IMR-90 (cell line): ENCODE measurements around the gene KCTD12. TPM values are rescaled to one million over a fixed set of nuclear protein-coding genes. Genes with fewer than 3 reads are reported as not detected.

Experiments
- ATAC-seq: fragments of 200-7000 bp; cut with Tn5 transposase; 2 replicates; pipeline ENCODE4 v1.9.1; 2020; ENCODE audit warnings: low read depth, mild to moderate bottlenecking, moderate library complexity
- BruUV-seq: library from RNA; stranded (reverse); fragments of 400-500 nt; replicated peaks from 2 replicates; lab custom pipeline; 2021; lab: Mats Ljungman, UMichigan
- CTCF ChIA-PET: fragments of 300-600 bp; formaldehyde crosslinking; extraction: SDS; loops from one replicate; lab custom pipeline; 2021; ENCODE audit warnings: antibody characterized with exemption; lab: Yijun Ruan, JAX
- POLR2A ChIA-PET: fragments of 300-600 bp; sonication (Branson Sonifier 250); formaldehyde crosslinking; loops from one replicate; lab custom pipeline; 2022; ENCODE audit warnings: antibody characterized with exemption; ENCODE audit not compliant: unreplicated experiment; lab: Charles Lee
- DNase-seq: peaks from one replicate; pipeline ENCODE4 v3.0.0; 2013
- H2AFZ ChIP-seq: replicated peaks from 2 replicates; pipeline ENCODE3; 2013; ENCODE audit warnings: low read length, mild to moderate bottlenecking; ENCODE audit not compliant: poor library complexity
- H2AK5ac ChIP-seq: 2 replicates; pipeline ENCODE4 v1.6.1; 2013; ENCODE audit warnings: low read depth, low read length, inconsistent platforms
- H2AK9ac ChIP-seq: replicated peaks from 2 replicates; pipeline ENCODE3; 2013; ENCODE audit warnings: mild to moderate bottlenecking, low read depth, low read length, moderate library complexity; ENCODE audit not compliant: poor library complexity
- H2BK120ac ChIP-seq: 2 replicates; pipeline ENCODE4 v1.6.1; 2013; ENCODE audit warnings: low read depth, low read length, inconsistent platforms
- H2BK15ac ChIP-seq: 3 replicates; pipeline ENCODE4 v1.6.1; 2013; ENCODE audit warnings: low read depth, low read length, inconsistent platforms
- H2BK20ac ChIP-seq: 2 replicates; pipeline ENCODE4 v1.6.1; 2013; ENCODE audit warnings: low read depth, mild to moderate bottlenecking, inconsistent platforms, low read length, moderate library complexity
- H2BK5ac ChIP-seq: 2 replicates; pipeline ENCODE4 v1.6.1; 2013; ENCODE audit warnings: mild to moderate bottlenecking, low read depth, low read length, inconsistent platforms; ENCODE audit not compliant: poor library complexity, severe bottlenecking
- H3K14ac ChIP-seq: replicated peaks from 2 replicates; pipeline ENCODE4 v1.6.1; 2013; ENCODE audit warnings: low read depth, low read length, inconsistent platforms
- H3K18ac ChIP-seq: 2 replicates; pipeline ENCODE4 v1.6.1; 2013; ENCODE audit warnings: low read depth, low read length, control low read depth
- H3K23ac ChIP-seq: 2 replicates; pipeline ENCODE4 v1.6.1; 2013; ENCODE audit warnings: low read depth, low read length, inconsistent platforms
- H3K27ac ChIP-seq: 2 replicates; pipeline ENCODE4 v1.5.1; 2013; ENCODE audit warnings: mild to moderate bottlenecking, control low read depth, low read length; ENCODE audit not compliant: insufficient read depth
- H3K27me3 ChIP-seq: 2 replicates; pipeline ENCODE4 v1.6.1; 2013; ENCODE audit warnings: low read length; ENCODE audit not compliant: control insufficient read depth, insufficient read depth
- H3K36me3 ChIP-seq: 2 replicates; pipeline ENCODE4 v1.6.1; 2013; ENCODE audit warnings: low read length, mixed read lengths; ENCODE audit not compliant: control insufficient read depth, insufficient read depth
- H3K4ac ChIP-seq: 2 replicates; pipeline ENCODE4 v1.6.1; 2013; ENCODE audit warnings: low read depth, low read length, inconsistent platforms
- H3K4me1 ChIP-seq: 2 replicates; pipeline ENCODE4 v1.6.1; 2013; ENCODE audit warnings: low read length, mixed read lengths; ENCODE audit not compliant: control insufficient read depth, insufficient read depth
- H3K4me2 ChIP-seq: 2 replicates; pipeline ENCODE4 v1.6.1; 2013; ENCODE audit warnings: low read depth, mild to moderate bottlenecking, control low read depth, low read length, moderate library complexity
- H3K4me3 ChIP-seq: 2 replicates; pipeline ENCODE4 v1.5.1; 2013; ENCODE audit warnings: low read depth, mild to moderate bottlenecking, control low read depth, low read length, moderate library complexity; ENCODE audit not compliant: insufficient read depth
- H3K56ac ChIP-seq: 2 replicates; pipeline ENCODE4 v1.6.1; 2013; ENCODE audit warnings: low read length, inconsistent platforms; ENCODE audit not compliant: insufficient read depth; ENCODE audit errors: extremely low read depth
- H3K79me1 ChIP-seq, 2 experiments: 2 replicates each; pipeline ENCODE4 v1.6.1; 2013; ENCODE audit warnings: low read length in 2 of 2, inconsistent platforms in 1 of 2, low read depth in 1 of 2
- H3K9ac ChIP-seq: 2 replicates; pipeline ENCODE4 v1.6.1; 2013; ENCODE audit warnings: low read depth, low read length, control low read depth
- H3K9me1 ChIP-seq: 2 replicates; pipeline ENCODE4 v1.6.1; 2013; ENCODE audit warnings: low read length, inconsistent platforms; ENCODE audit not compliant: insufficient read depth
- H3K9me3 ChIP-seq: 2 replicates; pipeline ENCODE4 v1.6.1; 2013; ENCODE audit warnings: low read length; ENCODE audit not compliant: control insufficient read depth, insufficient read depth
- H4K20me1 ChIP-seq: 2 replicates; pipeline ENCODE4 v1.6.1; 2013; ENCODE audit warnings: low read length, inconsistent platforms; ENCODE audit not compliant: insufficient read depth
- H4K5ac ChIP-seq: 2 replicates; pipeline ENCODE4 v1.6.1; 2013; ENCODE audit warnings: mild to moderate bottlenecking, low read depth, low read length, control low read depth
- H4K8ac ChIP-seq, 2 experiments: 2 replicates each; pipeline ENCODE4 v1.6.1; 2013; ENCODE audit warnings: low read depth in 2 of 2, low read length in 2 of 2, control low read depth in 1 of 2, inconsistent platforms in 1 of 2
- H4K91ac ChIP-seq: 2 replicates; pipeline ENCODE4 v1.6.1; 2013; ENCODE audit warnings: low read depth, low read length, inconsistent platforms; ENCODE audit not compliant: insufficient read depth
- BHLHE40 ChIP-seq: fragments of 150-350 bp; IDR thresholded peaks from 2 replicates; pipeline ENCODE4 v1.6.1; 2016; ENCODE audit warnings: mild to moderate bottlenecking, low read depth, low read length
- CEBPB ChIP-seq: IDR thresholded peaks from 2 replicates; pipeline ENCODE4 v1.6.1; 2012; ENCODE audit warnings: low read depth, low read length, improper control_type of control experiment
- CHD1 ChIP-seq: IDR thresholded peaks from 2 replicates; pipeline ENCODE4 v1.6.1; 2012; ENCODE audit warnings: low read depth, low read length, improper control_type of control experiment
- FOS ChIP-seq: fragments of 150-350 bp; IDR thresholded peaks from 2 replicates; pipeline ENCODE4 v1.6.1; 2016; ENCODE audit warnings: low read depth, low read length
- MAFK ChIP-seq: IDR thresholded peaks from 2 replicates; pipeline ENCODE4 v1.6.1; 2012; ENCODE audit warnings: low read depth, low read length, improper control_type of control experiment
- MAZ ChIP-seq: IDR thresholded peaks from 2 replicates; pipeline ENCODE4 v1.6.1; 2012; ENCODE audit warnings: low read depth, mild to moderate bottlenecking, low read length, improper control_type of control experiment, moderate library complexity, borderline replicate concordance
- MXI1 ChIP-seq: IDR thresholded peaks from 2 replicates; pipeline ENCODE4 v1.6.1; 2012; ENCODE audit warnings: low read depth, mild to moderate bottlenecking, low read length, moderate library complexity, borderline replicate concordance
- NFE2L2 ChIP-seq: fragments of 150-350 bp; IDR thresholded peaks from 2 replicates; pipeline ENCODE4 v1.6.1; 2016; ENCODE audit warnings: low read depth, mild to moderate bottlenecking, low read length
- POLR2A ChIP-seq: IDR thresholded peaks from 2 replicates; pipeline ENCODE4 v1.6.1; 2012; ENCODE audit warnings: mild to moderate bottlenecking, low read depth, low read length
- RAD21 ChIP-seq: IDR thresholded peaks from 2 replicates; pipeline ENCODE4 v1.6.1; 2012; ENCODE audit warnings: low read length, improper control_type of control experiment
- RCOR1 ChIP-seq: IDR thresholded peaks from 2 replicates; pipeline ENCODE4 v1.6.1; 2012; ENCODE audit warnings: mild to moderate bottlenecking, low read length, improper control_type of control experiment; ENCODE audit not compliant: insufficient replicate concordance
- RFX5 ChIP-seq: IDR thresholded peaks from 2 replicates; pipeline ENCODE4 v1.8.0; 2012; ENCODE audit warnings: low read depth, mild to moderate bottlenecking, low read length, moderate library complexity
- SMC3 ChIP-seq: fragments of 150-350 bp; IDR thresholded peaks from 2 replicates; pipeline ENCODE4 v1.6.1; 2016; ENCODE audit warnings: low read depth, mild to moderate bottlenecking, antibody characterized with exemption, low read length, moderate library complexity
- WGBS, 2 experiments: methylation state at CpG; one replicate each; pipeline versions ENCODE4 v1.1.5 to v1.1.7; 2013; ENCODE audit warnings: missing lambda C conversion rate in 2 of 2; ENCODE audit not compliant: insufficient read length in 1 of 2; ENCODE audit errors: extremely low coverage in 2 of 2; 5-methylcytosine and 5-hydroxymethylcytosine counted together
- dilution Hi-C: fragments of 300-500 bp; cut with HindIII; formaldehyde crosslinking; loops from one replicate; pipeline ENCODE4 v1.14.3; 2018; ENCODE audit warnings: low sequenced_read_pairs; ENCODE audit not compliant: unreplicated experiment
- in situ Hi-C: fragments of 300-500 bp; cut with MboI; formaldehyde crosslinking; loops from 3 replicates; pipeline ENCODE4 v1.14.3; 2019; ENCODE audit warnings: low sequenced_read_pairs, inconsistent platforms, mixed read lengths
- intact Hi-C: fragments of 100-400 bp; cut with micrococcal nuclease; formaldehyde crosslinking; loops from 2 replicates; pipeline ENCODE4 v1.10.0; 2022
- polyA plus RNA-seq, 3 experiments: library from polyadenylated mRNA; depleted of rRNA; stranded (reverse); fragments of >200 nt; gene quantifications; 2 replicates each; pipeline ENCODE4 v1.2.3, GENCODE V29; 2012; ENCODE audit warnings: low replicate concordance in 1 of 3
- total RNA-seq: library from RNA; depleted of rRNA; stranded (reverse); fragments of >200 nt; gene quantifications from 2 replicates; pipeline ENCODE4 v1.2.3, GENCODE V29; 2012
- TF ChIP-seq, protein P1 (sequence below): fragments of 150-350 bp; IDR thresholded peaks from 2 replicates; pipeline ENCODE4 v1.6.1; 2017; ENCODE audit warnings: mild to moderate bottlenecking, antibody characterized with exemption, low read length, low read depth
- TF ChIP-seq, protein P2 (sequence below): conservative IDR thresholded peaks from 2 replicates; pipeline ENCODE4 v1.5.1; 2012; ENCODE audit warnings: mild to moderate bottlenecking, low read depth, low read length, improper control_type of control experiment
- TF ChIP-seq, protein P3 (sequence below): fragments of 150-350 bp; IDR thresholded peaks from 2 replicates; pipeline ENCODE4 v1.6.1; 2016; ENCODE audit warnings: low read depth, mild to moderate bottlenecking, low read length, moderate library complexity, borderline replicate concordance

Gene KCTD12
- total and polyA plus RNA-seq, 2 of the 4 experiments (the other 2 are of a cell fraction): 1.8 to 1.9 TPM

DNA sequence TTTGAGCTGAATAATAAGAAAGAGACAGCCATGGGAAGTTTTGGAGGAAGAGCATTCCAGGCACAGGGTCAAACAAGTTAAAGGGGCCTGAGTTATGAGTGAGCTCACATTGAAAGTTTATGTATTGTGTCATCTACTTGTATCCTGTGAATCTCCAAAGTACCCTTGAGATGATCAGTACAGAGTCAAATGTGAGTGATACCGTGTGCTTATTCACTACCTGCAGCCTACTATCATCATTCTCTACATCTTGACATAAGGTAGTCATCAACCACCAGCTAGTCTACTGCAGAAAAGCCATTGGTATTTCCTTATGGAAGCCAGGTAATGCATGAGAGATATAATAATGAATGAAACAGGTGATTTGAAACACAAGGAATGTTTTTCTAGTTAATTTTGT, 3.0 kb upstream of the KCTD12 start:
- Histone ChIP-seq H3K4me1 (peaks cover 2% of the 10 kb centered on the region; the same call in 1 of the 2 replicates), H3K27ac (no peak overlapping the region), H3K4me2 (no peak overlapping the region), H3K9me3 (no peaks in the 10 kb centered on the region), H2BK15ac (no peak overlapping the region), H3K9ac (no peak overlapping the region), H2BK5ac (no peak overlapping the region), H3K56ac (no peak overlapping the region), H3K79me1 (no peaks in the 10 kb centered on the region; a peak in 1 of 4 replicates), H3K14ac (no peak overlapping the region), H3K18ac (no peak overlapping the region), H3K9me1 (no peaks in the 10 kb centered on the region), H2BK120ac (no peak overlapping the region), H3K23ac (no peak overlapping the region), H3K4ac (no peak overlapping the region), H3K27me3 (peaks cover 9% of the 10 kb centered on the region), H4K20me1 (no peaks in the 10 kb centered on the region), H2BK20ac (no peak overlapping the region), H4K8ac (no peak overlapping the region), H4K5ac (no peak overlapping the region), H2AK5ac (no peak overlapping the region), H4K91ac (no peak overlapping the region), H2AK9ac (no peak overlapping the region), H3K4me3 (no peak overlapping the region), H2AFZ (no peak overlapping the region), H3K36me3 (no peaks in the 10 kb centered on the region)
- TF ChIP-seq, protein P1, sequence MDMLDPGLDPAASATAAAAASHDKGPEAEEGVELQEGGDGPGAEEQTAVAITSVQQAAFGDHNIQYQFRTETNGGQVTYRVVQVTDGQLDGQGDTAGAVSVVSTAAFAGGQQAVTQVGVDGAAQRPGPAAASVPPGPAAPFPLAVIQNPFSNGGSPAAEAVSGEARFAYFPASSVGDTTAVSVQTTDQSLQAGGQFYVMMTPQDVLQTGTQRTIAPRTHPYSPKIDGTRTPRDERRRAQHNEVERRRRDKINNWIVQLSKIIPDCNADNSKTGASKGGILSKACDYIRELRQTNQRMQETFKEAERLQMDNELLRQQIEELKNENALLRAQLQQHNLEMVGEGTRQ: no peak
- TF ChIP-seq MXI1 (no peak), CEBPB (no peak), MAFK (no peak), SMC3 (no peak), RCOR1 (no peak), POLR2A (no peak), CHD1 (no peak), FOS (no peak), RAD21 (no peak), NFE2L2 (no peak), RFX5 (no peak), MAZ (no peak), BHLHE40 (no peak)
- TF ChIP-seq, protein P2, sequence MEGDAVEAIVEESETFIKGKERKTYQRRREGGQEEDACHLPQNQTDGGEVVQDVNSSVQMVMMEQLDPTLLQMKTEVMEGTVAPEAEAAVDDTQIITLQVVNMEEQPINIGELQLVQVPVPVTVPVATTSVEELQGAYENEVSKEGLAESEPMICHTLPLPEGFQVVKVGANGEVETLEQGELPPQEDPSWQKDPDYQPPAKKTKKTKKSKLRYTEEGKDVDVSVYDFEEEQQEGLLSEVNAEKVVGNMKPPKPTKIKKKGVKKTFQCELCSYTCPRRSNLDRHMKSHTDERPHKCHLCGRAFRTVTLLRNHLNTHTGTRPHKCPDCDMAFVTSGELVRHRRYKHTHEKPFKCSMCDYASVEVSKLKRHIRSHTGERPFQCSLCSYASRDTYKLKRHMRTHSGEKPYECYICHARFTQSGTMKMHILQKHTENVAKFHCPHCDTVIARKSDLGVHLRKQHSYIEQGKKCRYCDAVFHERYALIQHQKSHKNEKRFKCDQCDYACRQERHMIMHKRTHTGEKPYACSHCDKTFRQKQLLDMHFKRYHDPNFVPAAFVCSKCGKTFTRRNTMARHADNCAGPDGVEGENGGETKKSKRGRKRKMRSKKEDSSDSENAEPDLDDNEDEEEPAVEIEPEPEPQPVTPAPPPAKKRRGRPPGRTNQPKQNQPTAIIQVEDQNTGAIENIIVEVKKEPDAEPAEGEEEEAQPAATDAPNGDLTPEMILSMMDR: no peak
- TF ChIP-seq, protein P3, sequence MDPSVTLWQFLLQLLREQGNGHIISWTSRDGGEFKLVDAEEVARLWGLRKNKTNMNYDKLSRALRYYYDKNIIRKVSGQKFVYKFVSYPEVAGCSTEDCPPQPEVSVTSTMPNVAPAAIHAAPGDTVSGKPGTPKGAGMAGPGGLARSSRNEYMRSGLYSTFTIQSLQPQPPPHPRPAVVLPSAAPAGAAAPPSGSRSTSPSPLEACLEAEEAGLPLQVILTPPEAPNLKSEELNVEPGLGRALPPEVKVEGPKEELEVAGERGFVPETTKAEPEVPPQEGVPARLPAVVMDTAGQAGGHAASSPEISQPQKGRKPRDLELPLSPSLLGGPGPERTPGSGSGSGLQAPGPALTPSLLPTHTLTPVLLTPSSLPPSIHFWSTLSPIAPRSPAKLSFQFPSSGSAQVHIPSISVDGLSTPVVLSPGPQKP: no peak
- BruUV-seq: no TSS peak
- POLR2A ChIA-PET: no interaction called here
- CTCF ChIA-PET: no interaction called here
- intact Hi-C loops: loop anchor here (5.0 kb wide), 3 partner anchors 93 to 1202 kb away; no protein-coding TSS in a partner anchor
- dilution Hi-C loops: no loop called here
- no peak for DNase-seq
- in situ Hi-C loops: no loop called here
- WGBS, 2 experiments: no CpG with 5 or more reads among the region's 1 CpG
- ATAC-seq: no peak
